Testis (tissue), 3 donors: ENCODE results near the gene LEF1. TPM values are rescaled to one million over a fixed set of nuclear protein-coding genes. Genes with fewer than 3 reads are reported as not detected.

ENCODE experiments used
- DNase-seq: peaks from one replicate; pipeline ENCODE4 v3.0.0-alpha.2; 2019
- H3K27ac ChIP-seq, 2 donors: fragments of 200-600 bp; sonication (generic); one replicate each; pipeline ENCODE4 v1.5.1; 2019
- H3K27me3 ChIP-seq: fragments of 200-600 bp; sonication (generic); one replicate; pipeline ENCODE4 v1.5.1; 2019
- H3K36me3 ChIP-seq: fragments of 200-600 bp; sonication (generic); one replicate; pipeline ENCODE4 v1.5.1; 2017; ENCODE audit warnings: low read depth; ENCODE audit errors: missing control alignments
- H3K4me1 ChIP-seq: fragments of 200-600 bp; sonication (generic); one replicate; pipeline ENCODE4 v1.5.1; 2019
- H3K4me3 ChIP-seq, 2 donors: fragments of 200-600 bp; sonication (generic); one replicate each; pipeline ENCODE4 v1.5.1; 2017 to 2019
- H3K9me3 ChIP-seq: fragments of 200-600 bp; sonication (generic); one replicate; pipeline ENCODE4 v1.5.1; 2017
- POLR2A ChIP-seq: fragments of 450-650 bp; IDR thresholded peaks from one replicate; pipeline ENCODE4 v1.6.1; 2017; ENCODE audit warnings: antibody characterized with exemption, mild to moderate bottlenecking, moderate library complexity
- WGBS, 2 donors: methylation state at CpG; one replicate each; pipeline ENCODE4 v1.1.5; 2018; 5-methylcytosine and 5-hydroxymethylcytosine counted together
- intact Hi-C: fragments of 100-400 bp; cut with DNase I; formaldehyde crosslinking; loops from one replicate; pipeline ENCODE4 v1.15.1; 2023; ENCODE audit warnings: low total_unique reads
- polyA plus RNA-seq: library from polyadenylated mRNA; stranded (reverse); fragments of 350-450 nt; fragmentation: Illumina TruSeq; extraction: RNeasy Lipid Tissue Mini Kit (QIAGEN cat#74804); gene quantifications from one replicate; pipeline ENCODE4 v1.2.3, GENCODE V29; 2014; ENCODE audit warnings: low read depth, low replicate concordance; ENCODE audit not compliant: insufficient read depth
- total RNA-seq, 2 donors: library from RNA; depleted of rRNA; stranded (reverse); fragments of >200 nt; gene quantifications; one replicate each; pipeline ENCODE4 v1.2.3, GENCODE V29; 2016
- TF ChIP-seq, protein P1 (sequence below), 3 experiments: fragments of 450-650 bp in 2 of 3; fragments of 200-600 bp in 1 of 3; sonication (generic) in 1 of 3; IDR thresholded peaks; one replicate each; pipeline ENCODE4 v1.5.1; 2016 to 2019; ENCODE audit warnings: antibody characterized with exemption in 3 of 3, mild to moderate bottlenecking in 2 of 3, moderate library complexity in 1 of 3

LEF1 gene
- total and polyA plus RNA-seq, 3 donors from 2014 or later = 35.0 to 63.5 (median 37.1) TPM

DNA sequence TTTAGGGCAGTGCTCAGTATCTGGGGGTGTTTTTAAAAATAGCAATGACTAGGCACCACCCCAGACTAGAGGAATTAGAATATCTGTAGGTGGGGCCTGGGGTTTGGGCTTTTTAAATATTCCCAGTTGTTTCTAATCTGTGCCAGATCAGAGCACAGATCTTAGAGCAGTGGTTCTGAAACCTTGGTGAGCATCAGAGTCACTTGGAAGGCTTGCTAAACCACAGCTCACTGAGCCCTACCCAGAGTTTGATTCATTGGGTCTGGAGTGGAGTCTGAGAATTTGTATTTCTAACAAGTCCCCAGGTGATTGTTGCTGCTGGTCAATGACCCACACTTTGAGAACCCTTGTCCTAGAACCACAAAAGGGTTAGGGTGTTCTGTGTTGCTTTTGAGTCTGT, 162.4 kb downstream of the LEF1 start:
- no peak for DNase-seq
- Histone ChIP-seq H3K27ac (no peak overlapping the region), H3K4me3 (no peak overlapping the region), H3K4me1 (no peaks in the 10 kb centered on the region), H3K9me3 (no peaks in the 10 kb centered on the region), H3K36me3 (no peaks in the 10 kb centered on the region), H3K27me3 (no peaks in the 10 kb centered on the region)
- intact Hi-C loops = no loop called here
- TF ChIP-seq POLR2A = no peak
- TF ChIP-seq, protein P1, sequence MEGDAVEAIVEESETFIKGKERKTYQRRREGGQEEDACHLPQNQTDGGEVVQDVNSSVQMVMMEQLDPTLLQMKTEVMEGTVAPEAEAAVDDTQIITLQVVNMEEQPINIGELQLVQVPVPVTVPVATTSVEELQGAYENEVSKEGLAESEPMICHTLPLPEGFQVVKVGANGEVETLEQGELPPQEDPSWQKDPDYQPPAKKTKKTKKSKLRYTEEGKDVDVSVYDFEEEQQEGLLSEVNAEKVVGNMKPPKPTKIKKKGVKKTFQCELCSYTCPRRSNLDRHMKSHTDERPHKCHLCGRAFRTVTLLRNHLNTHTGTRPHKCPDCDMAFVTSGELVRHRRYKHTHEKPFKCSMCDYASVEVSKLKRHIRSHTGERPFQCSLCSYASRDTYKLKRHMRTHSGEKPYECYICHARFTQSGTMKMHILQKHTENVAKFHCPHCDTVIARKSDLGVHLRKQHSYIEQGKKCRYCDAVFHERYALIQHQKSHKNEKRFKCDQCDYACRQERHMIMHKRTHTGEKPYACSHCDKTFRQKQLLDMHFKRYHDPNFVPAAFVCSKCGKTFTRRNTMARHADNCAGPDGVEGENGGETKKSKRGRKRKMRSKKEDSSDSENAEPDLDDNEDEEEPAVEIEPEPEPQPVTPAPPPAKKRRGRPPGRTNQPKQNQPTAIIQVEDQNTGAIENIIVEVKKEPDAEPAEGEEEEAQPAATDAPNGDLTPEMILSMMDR (IDR thresholded peaks at IDR 0.05) = no peak

DNA sequence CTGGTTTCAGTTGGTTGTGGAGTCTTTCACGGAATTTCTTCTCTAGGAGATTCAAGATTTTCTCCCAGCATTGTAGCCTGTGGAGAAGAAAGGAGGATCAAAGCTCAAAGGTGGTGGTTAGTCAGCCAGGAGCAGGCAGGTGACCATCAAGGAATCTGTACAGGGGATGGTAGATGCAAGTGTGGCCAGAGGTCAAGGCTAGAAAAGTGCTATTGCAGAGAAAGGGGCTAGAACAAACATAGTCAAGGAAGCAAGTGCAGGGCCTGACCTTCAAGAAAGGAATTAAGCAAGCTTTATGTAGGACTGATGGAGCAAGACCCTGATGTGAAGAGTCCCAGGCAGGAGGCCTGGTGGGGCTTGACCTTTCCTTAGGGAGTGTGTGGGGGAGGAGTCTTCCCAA, 162.9 kb downstream of the LEF1 start:
- intact Hi-C loops = no loop called here
- TF ChIP-seq, protein P1 (IDR thresholded peaks at IDR 0.05) = no peak
- no peak for TF ChIP-seq POLR2A

DNA sequence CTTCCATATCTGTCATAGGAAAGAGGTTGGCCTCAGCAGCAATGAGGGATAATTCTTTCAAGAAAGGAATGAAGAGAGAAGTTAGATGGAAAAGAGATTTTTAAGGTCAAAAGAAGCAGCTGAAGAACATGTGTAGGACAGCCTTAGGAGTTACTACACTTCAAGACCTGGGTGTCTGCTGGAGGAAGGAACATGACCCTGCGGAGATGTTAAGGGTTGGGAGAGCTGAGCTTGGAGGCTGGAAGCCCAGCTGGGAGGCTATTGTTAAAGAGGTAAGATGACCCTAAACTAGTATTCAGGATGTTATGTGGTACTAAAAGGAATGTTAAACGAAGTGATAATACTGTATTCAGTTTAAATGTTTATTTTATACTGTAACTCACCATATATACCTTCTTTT, 164.1 kb downstream of the LEF1 start:
- 84 to 91% methylated on average over 2 of the region's 2 CpGs for WGBS, 2 donors
- no peaks in the 10 kb centered on the region for H3K4me1 ChIP-seq
- intact Hi-C loops = no loop called here
- H3K9me3 ChIP-seq = no peaks in the 10 kb centered on the region
- no peak overlapping the region for H3K4me3 ChIP-seq
- H3K36me3 ChIP-seq = no peaks in the 10 kb centered on the region
- DNase-seq = no peak
- H3K27me3 ChIP-seq = no peaks in the 10 kb centered on the region
- no peak overlapping the region for H3K27ac ChIP-seq
- no peak for TF ChIP-seq POLR2A
- TF ChIP-seq, protein P1 (IDR thresholded peaks at IDR 0.05) = no peak

More for the DNA sequence above, 162.9 kb downstream of the LEF1 start:
- Histone ChIP-seq H3K4me1 (no peaks in the 10 kb centered on the region), H3K36me3 (no peaks in the 10 kb centered on the region), H3K27ac (no peak overlapping the region), H3K9me3 (no peaks in the 10 kb centered on the region), H3K27me3 (no peaks in the 10 kb centered on the region), H3K4me3 (no peak overlapping the region)
- 79 to 91% methylated on average over 1 of the region's 1 CpG for WGBS, 2 donors
- DNase-seq = no peak

DNA sequence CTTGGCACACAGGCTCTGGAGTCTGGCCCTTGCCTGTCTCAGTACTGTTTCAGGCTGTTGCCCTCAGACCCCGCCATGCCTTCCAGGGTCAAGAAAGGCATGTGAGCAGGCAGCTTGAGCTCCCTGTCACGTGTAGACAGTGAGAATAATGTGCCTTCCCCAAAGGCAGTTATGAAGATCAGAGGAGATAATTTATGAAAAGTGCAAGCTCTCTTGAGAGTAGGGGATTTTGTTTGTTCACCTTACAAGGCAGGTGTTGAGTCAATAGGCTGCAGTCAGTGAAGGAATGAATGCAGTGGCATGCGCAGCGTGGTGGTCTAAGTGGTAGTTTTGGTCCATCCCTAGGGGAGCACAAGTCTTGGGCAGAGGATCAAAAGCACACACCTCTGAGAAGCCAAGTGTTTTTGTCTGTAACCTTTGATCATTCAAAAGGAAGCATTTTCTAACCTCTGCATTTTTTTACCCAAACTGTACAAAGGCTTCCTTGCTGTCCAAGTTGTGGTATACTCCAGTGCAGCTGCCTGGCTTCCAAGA, 164.7 kb downstream of the LEF1 start:
- no peaks in the 10 kb centered on the region for H3K36me3 ChIP-seq
- no peaks in the 10 kb centered on the region for H3K4me1 ChIP-seq
- TF ChIP-seq, protein P1 (IDR thresholded peaks at IDR 0.05) = no peak
- TF ChIP-seq POLR2A = no peak
- H3K27ac ChIP-seq = no peak overlapping the region
- intact Hi-C loops = no loop called here
- H3K4me3 ChIP-seq = no peak overlapping the region
- no peaks in the 10 kb centered on the region for H3K27me3 ChIP-seq
- WGBS, 2 donors = 63 to 69% methylated on average over 4 of the region's 4 CpGs
- no peaks in the 10 kb centered on the region for H3K9me3 ChIP-seq
- no peak for DNase-seq

DNA sequence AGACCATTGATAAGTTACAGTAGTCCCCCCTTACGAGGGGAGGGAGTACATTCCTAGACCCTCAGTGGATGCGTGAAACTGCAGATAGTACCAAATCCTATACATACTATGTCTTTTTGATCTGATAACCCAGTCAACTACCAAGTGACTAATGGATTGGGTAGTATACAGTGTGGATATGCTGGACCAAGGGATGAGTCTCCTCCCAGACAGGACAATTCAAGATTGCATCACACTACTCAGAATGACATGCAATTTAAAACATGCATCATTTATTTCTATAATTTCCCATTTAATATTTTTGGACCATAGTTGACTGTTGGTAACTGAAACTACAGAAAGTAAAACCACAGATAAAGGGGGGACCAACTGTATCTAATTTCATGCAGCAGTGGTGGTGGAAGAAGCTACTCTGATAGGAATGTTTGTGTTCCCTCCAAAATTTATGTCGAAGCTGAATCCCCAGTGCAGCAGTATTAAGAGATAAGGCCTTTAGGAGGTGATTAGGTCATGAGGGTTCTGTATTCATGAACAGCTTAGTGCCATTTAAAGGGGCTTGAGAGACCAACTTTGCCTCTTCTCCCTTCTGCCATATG, 167.1 kb downstream of the LEF1 start:
- DNase-seq = no peak
- intact Hi-C loops = no loop called here
- Histone ChIP-seq H3K27ac (no peak overlapping the region), H3K4me3 (no peak overlapping the region), H3K9me3 (no peaks in the 10 kb centered on the region), H3K4me1 (no peaks in the 10 kb centered on the region), H3K36me3 (no peaks in the 10 kb centered on the region), H3K27me3 (no peaks in the 10 kb centered on the region)
- WGBS, 2 donors = 59 to 66% methylated on average over 3 of the region's 3 CpGs
- no peak for TF ChIP-seq POLR2A
- TF ChIP-seq, protein P1 (IDR thresholded peaks at IDR 0.05) = no peak
